ENCODE measurements around the gene AGAP3. TPM values are rescaled to one million over a fixed set of nuclear protein-coding genes. Genes with fewer than 3 reads are reported as not detected.

Gene AGAP3
- total and polyA plus RNA-seq, 2 donors (not counting 1 experiment from before 2014, with no cell fraction given): 21.1 to 22.3 TPM

- H3K9me3 ChIP-seq (ENCODE audit: control extremely low read depth in 1 of 3, control insufficient read depth in 2 of 3, insufficient read depth in 1 of 3, low read length in 2 of 3): no peaks in the 10 kb centered on the region
- H3K4me1 ChIP-seq (ENCODE audit: control insufficient read depth in 2 of 2, insufficient read depth in 2 of 2, low read length in 2 of 2): peaks cover 5 to 6% of the 10 kb centered on the region in 2 donors
- H3K9ac ChIP-seq (ENCODE audit: low read length): no peak overlapping the region
- DNase-seq (no peak), ATAC-seq (ENCODE audit: low read depth) (no peak)
- H3K27ac Mint-ChIP-seq: no peak overlapping the region
- 92% methylated on average over 6 of the region's 6 CpGs for WGBS (ENCODE audit: insufficient coverage)
- intact Hi-C loops (cut with micrococcal nuclease): no loop called here
- no peaks in the 10 kb centered on the region for H3K9me3 Mint-ChIP-seq (ENCODE audit: insufficient read depth)
- H3K4me3 Mint-ChIP-seq: no peak overlapping the region
- H4K20me1 ChIP-seq (ENCODE audit: control insufficient read depth, insufficient read depth, low read length, poor library complexity, severe bottlenecking): no peaks in the 10 kb centered on the region
- no peaks in the 10 kb centered on the region for H3K79me2 ChIP-seq (ENCODE audit: control insufficient read depth, insufficient read depth, low read length)
- no peak overlapping the region for H3K4me3 ChIP-seq (ENCODE audit: control extremely low read depth in 1 of 5, extremely low read depth in 1 of 5, insufficient read depth in 1 of 5, low read depth in 2 of 5, low read length in 4 of 5)
- no peak overlapping the region for H3K4me2 ChIP-seq (replicated peaks; ENCODE audit: low read depth, low read length, poor library complexity, severe bottlenecking)
- ChIA-PET CTCF (interaction anchor here (1.0 kb wide), 2 partner anchors 17 to 30 kb away, joined by 3 read pairs; no protein-coding TSS in a partner anchor), POLR2A (no interaction called here)
- H3K4me1 Mint-ChIP-seq: peaks cover 5% of the 10 kb centered on the region
- no peak overlapping the region for H2AFZ ChIP-seq (ENCODE audit: insufficient read depth, low read depth, low read length, poor library complexity, severe bottlenecking)
- TF ChIP-seq EZH2 (IDR thresholded peaks at IDR 0.05; ENCODE audit: borderline replicate concordance, insufficient read depth, low read depth, low read length, poor library complexity, severe bottlenecking) (no peak), CTCF (IDR thresholded peaks at IDR 0.05) (no peak)
- no peaks in the 10 kb centered on the region for H3K36me3 ChIP-seq (replicated peaks in 1 of 2; ENCODE audit: control extremely low read depth in 1 of 2, control insufficient read depth in 1 of 2, extremely low read depth in 1 of 2, insufficient read depth in 2 of 2, low read length in 1 of 2)
- H3K27me3 Mint-ChIP-seq: peaks cover 17% of the 10 kb centered on the region
- no peak overlapping the region for H3K27ac ChIP-seq (ENCODE audit: low read length in 2 of 2)
- peaks cover 0 to 16% (median 1%) of the 10 kb centered on the region in 4 experiments for H3K27me3 ChIP-seq (replicated peaks in 1 of 4; ENCODE audit: control extremely low read depth in 1 of 4, control insufficient read depth in 3 of 4, insufficient read depth in 4 of 4, low read length in 3 of 4)
Observed at GRCh38 chr7:151093748-151094147, 7.5 kb downstream of the AGAP3 start.

GRCh38 chr7:151094675-151095074, 8.4 kb downstream of the AGAP3 start:
- H3K4me1 Mint-ChIP-seq: no peaks in the 10 kb centered on the region
- H3K9me3 Mint-ChIP-seq (ENCODE audit: insufficient read depth): no peaks in the 10 kb centered on the region
- intact Hi-C loops (cut with micrococcal nuclease): no loop called here

More at GRCh38 chr7:151094675-151095074, 8.4 kb downstream of the AGAP3 start:
- Histone ChIP-seq H3K79me2 (ENCODE audit: control insufficient read depth, insufficient read depth, low read length) (no peaks in the 10 kb centered on the region), H3K27ac (ENCODE audit: low read length in 2 of 2) (no peak overlapping the region), H3K4me3 (ENCODE audit: control extremely low read depth in 1 of 5, extremely low read depth in 1 of 5, insufficient read depth in 1 of 5, low read depth in 2 of 5, low read length in 4 of 5) (no peak overlapping the region), H3K9me3 (ENCODE audit: control extremely low read depth in 1 of 3, control insufficient read depth in 2 of 3, insufficient read depth in 1 of 3, low read length in 2 of 3) (no peaks in the 10 kb centered on the region), H3K36me3 (replicated peaks in 1 of 2; ENCODE audit: control extremely low read depth in 1 of 2, control insufficient read depth in 1 of 2, extremely low read depth in 1 of 2, insufficient read depth in 2 of 2, low read length in 1 of 2) (no peaks in the 10 kb centered on the region), H3K9ac (ENCODE audit: low read length) (no peak overlapping the region), H4K20me1 (ENCODE audit: control insufficient read depth, insufficient read depth, low read length, poor library complexity, severe bottlenecking) (no peaks in the 10 kb centered on the region), H3K4me1 (ENCODE audit: control insufficient read depth in 2 of 2, insufficient read depth in 2 of 2, low read length in 2 of 2) (no peaks in the 10 kb centered on the region), H3K4me2 (replicated peaks; ENCODE audit: low read depth, low read length, poor library complexity, severe bottlenecking) (no peak overlapping the region), H3K27me3 (replicated peaks in 1 of 4; ENCODE audit: control extremely low read depth in 1 of 4, control insufficient read depth in 3 of 4, insufficient read depth in 4 of 4, low read length in 3 of 4) (peaks cover 0 to 6% (median 1%) of the 10 kb centered on the region in 4 experiments), H2AFZ (ENCODE audit: insufficient read depth, low read depth, low read length, poor library complexity, severe bottlenecking) (no peak overlapping the region)
- no peak for TF ChIP-seq EZH2 (IDR thresholded peaks at IDR 0.05; ENCODE audit: borderline replicate concordance, insufficient read depth, low read depth, low read length, poor library complexity, severe bottlenecking)
- no peak for TF ChIP-seq CTCF (IDR thresholded peaks at IDR 0.05)
- ChIA-PET CTCF (no interaction called here), POLR2A (no interaction called here)
- DNase-seq: no peak
- WGBS (ENCODE audit: insufficient coverage): 100% methylated on average over 1 of the region's 5 CpGs
- ATAC-seq (ENCODE audit: low read depth): no peak
- H3K4me3 Mint-ChIP-seq: no peak overlapping the region
- H3K27me3 Mint-ChIP-seq: peaks cover 9% of the 10 kb centered on the region
- H3K27ac Mint-ChIP-seq: no peak overlapping the region
